ENCODE data around the gene ANXA11.

The ANXA11 gene

DNA sequence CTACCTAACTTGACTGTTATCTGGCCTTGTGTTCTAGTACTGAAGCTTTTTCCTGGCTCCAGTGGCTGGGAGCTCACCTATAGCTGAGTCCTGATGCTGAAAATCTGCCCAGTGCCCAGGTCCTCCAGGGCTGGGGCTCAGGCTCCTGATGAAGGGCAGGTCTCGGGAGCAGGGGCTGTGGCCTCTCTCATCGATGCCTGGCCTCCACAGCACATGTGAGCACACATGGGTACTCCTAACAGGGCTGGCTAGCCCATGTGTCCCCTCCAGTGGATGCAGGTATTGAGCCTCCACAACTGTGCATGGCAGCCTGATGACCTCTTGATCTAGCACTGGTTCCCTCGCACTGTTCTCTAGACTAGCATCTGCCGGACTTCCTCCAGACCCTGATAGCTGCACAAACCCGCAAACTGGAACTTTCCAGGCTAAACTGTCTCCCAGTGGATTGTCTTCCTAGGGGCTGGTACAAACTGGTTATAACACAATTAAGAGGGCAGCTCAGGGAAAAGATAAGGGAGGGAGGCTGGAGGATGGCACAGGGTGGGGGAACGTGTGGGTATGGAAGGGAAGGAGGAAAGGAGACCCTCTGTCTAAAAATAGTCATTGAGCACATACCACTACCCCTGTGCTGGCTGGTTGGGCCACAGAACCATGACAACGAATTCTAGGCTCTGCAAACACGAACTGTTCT, 37.7 kb downstream of the ANXA11 start:
- Histone ChIP-seq H3K36me3 (ENCODE audit: control insufficient read depth in 2 of 2, insufficient read depth in 2 of 2, low read length in 2 of 2) (peaks cover 55 to 70% of the 10 kb centered on the region in 2 donors), H3K27me3 (ENCODE audit: control insufficient read depth in 2 of 2, insufficient read depth in 2 of 2, low read length in 2 of 2) (no peaks in the 10 kb centered on the region), H3K9me3 (ENCODE audit: control insufficient read depth in 2 of 2, low read length in 2 of 2) (no peaks in the 10 kb centered on the region), H3K9ac (ENCODE audit: low read depth in 1 of 2, low read length in 2 of 2) (no peak overlapping the region), H3K27ac (ENCODE audit: low read depth in 2 of 2, low read length in 2 of 2) (no peak overlapping the region), H3K4me3 (ENCODE audit: low read length in 2 of 2) (no peak overlapping the region), H3K4me1 (ENCODE audit: control insufficient read depth in 2 of 2, insufficient read depth in 2 of 2, low read length in 2 of 2) (peaks cover 30 to 60% of the 10 kb centered on the region in 2 donors)

DNA sequence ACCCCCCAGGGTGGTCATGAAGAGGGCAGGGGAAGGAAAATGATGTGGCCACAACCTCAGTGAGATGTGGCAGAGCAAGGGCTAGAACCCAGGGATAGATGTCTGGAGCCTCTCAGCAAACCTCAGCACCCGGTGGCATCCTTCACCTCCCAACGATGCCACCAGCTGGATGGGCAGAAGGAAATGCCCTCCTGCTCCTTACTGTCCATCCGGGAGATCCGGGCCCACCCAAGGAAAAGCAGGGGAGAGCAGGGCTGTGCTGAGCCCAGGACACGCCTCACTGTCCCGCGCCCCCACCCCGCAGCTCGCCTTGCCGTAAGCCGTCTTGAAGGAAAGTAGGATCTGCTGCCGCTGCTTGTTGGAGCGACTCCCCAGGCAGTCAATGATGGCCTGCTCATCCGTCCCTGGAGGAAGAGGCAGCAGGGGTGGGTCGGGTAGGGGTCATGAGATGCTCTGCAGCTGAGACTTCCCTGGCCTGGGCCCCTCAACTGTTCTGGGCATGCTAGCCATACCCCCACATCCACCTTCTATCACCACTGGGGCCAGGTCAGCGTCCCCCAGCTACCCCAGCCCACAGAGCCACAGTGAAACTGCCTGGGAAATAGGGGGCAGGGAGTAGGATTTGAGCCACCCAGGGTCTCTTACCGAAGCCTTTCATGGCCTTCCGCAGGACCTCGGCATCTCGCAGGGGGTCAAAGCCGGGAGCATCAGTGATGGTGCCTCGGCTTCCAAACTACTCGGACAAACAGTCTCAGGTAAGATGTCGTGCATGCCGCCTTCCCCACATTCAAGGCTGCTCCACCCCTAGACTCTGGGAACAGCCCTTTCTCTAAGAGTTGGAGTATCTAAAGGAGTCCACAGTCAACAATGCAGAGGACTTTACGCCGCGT, 38.5 kb downstream of the ANXA11 start:
- Histone ChIP-seq H3K9me3 (ENCODE audit: control insufficient read depth in 2 of 2, low read length in 2 of 2) (no peaks in the 10 kb centered on the region), H3K36me3 (ENCODE audit: control insufficient read depth in 2 of 2, insufficient read depth in 2 of 2, low read length in 2 of 2) (peaks cover 56 to 70% of the 10 kb centered on the region in 2 donors), H3K4me3 (ENCODE audit: low read length in 2 of 2) (no peak overlapping the region), H3K27ac (ENCODE audit: low read depth in 2 of 2, low read length in 2 of 2) (no peak overlapping the region), H3K4me1 (ENCODE audit: control insufficient read depth in 2 of 2, insufficient read depth in 2 of 2, low read length in 2 of 2) (peaks cover 25 to 52% of the 10 kb centered on the region in 2 donors), H3K9ac (ENCODE audit: low read depth in 1 of 2, low read length in 2 of 2) (no peak overlapping the region), H3K27me3 (ENCODE audit: control insufficient read depth in 2 of 2, insufficient read depth in 2 of 2, low read length in 2 of 2) (no peaks in the 10 kb centered on the region)

DNA sequence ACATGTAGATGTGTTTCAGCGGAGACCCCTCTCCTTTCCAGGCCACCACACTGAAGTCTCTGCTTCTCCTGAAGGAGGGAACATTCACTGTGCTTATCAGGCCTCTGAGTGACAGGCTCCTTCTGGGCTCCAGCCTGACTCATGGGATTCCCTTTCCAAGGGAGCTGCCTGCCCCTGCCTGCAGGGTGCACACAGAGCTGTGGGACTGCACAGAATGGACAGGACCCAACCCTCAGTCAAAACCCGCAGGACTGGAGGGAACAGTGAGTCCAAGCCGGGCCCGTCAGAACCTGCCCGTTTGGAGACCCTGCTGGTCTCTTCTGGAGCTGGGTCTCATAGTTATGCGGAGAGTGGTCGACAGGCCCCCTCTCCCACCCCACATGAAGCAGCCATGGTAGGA, 40.2 kb downstream of the ANXA11 start:
- Histone ChIP-seq H3K27me3 (ENCODE audit: control insufficient read depth in 2 of 2, insufficient read depth in 2 of 2, low read length in 2 of 2) (no peaks in the 10 kb centered on the region), H3K9me3 (ENCODE audit: control insufficient read depth in 2 of 2, low read length in 2 of 2) (no peaks in the 10 kb centered on the region), H3K36me3 (ENCODE audit: control insufficient read depth in 2 of 2, insufficient read depth in 2 of 2, low read length in 2 of 2) (peaks cover 63 to 72% of the 10 kb centered on the region in 2 donors), H3K4me1 (ENCODE audit: control insufficient read depth in 2 of 2, insufficient read depth in 2 of 2, low read length in 2 of 2) (peaks cover 10 to 36% of the 10 kb centered on the region in 2 donors), H3K27ac (ENCODE audit: low read depth in 2 of 2, low read length in 2 of 2) (peak overlapping the region in 1 of 2 donors; percentile 74), H3K4me3 (ENCODE audit: low read length in 2 of 2) (no peak overlapping the region), H3K9ac (ENCODE audit: low read depth in 1 of 2, low read length in 2 of 2) (no peak overlapping the region)

- Histone ChIP-seq H3K27me3 (ENCODE audit: control insufficient read depth in 2 of 2, insufficient read depth in 2 of 2, low read length in 2 of 2) (no peaks in the 10 kb centered on the region), H3K4me3 (ENCODE audit: low read length in 2 of 2) (no peak overlapping the region), H3K27ac (ENCODE audit: low read depth in 2 of 2, low read length in 2 of 2) (peak overlapping the region; percentile 45 to 74), H3K36me3 (ENCODE audit: control insufficient read depth in 2 of 2, insufficient read depth in 2 of 2, low read length in 2 of 2) (peaks cover 69 to 76% of the 10 kb centered on the region in 2 donors), H3K9ac (ENCODE audit: low read depth in 1 of 2, low read length in 2 of 2) (peak overlapping the region in 1 of 2 donors; percentile 21), H3K4me1 (ENCODE audit: control insufficient read depth in 2 of 2, insufficient read depth in 2 of 2, low read length in 2 of 2) (peaks cover 10 to 30% of the 10 kb centered on the region in 2 donors), H3K9me3 (ENCODE audit: control insufficient read depth in 2 of 2, low read length in 2 of 2) (no peaks in the 10 kb centered on the region)
Measured at GRCh38 chr10:80164596-80164995, 40.7 kb downstream of the ANXA11 start.

GRCh38 chr10:80163741-80164341, 41.5 kb downstream of the ANXA11 start:
- H3K9me3 ChIP-seq (ENCODE audit: control insufficient read depth in 2 of 2, low read length in 2 of 2) = no peaks in the 10 kb centered on the region
- peaks cover 75 to 84% of the 10 kb centered on the region in 2 donors for H3K36me3 ChIP-seq (ENCODE audit: control insufficient read depth in 2 of 2, insufficient read depth in 2 of 2, low read length in 2 of 2)
- H3K27me3 ChIP-seq (ENCODE audit: control insufficient read depth in 2 of 2, insufficient read depth in 2 of 2, low read length in 2 of 2) = no peaks in the 10 kb centered on the region
- H3K4me1 ChIP-seq (ENCODE audit: control insufficient read depth in 2 of 2, insufficient read depth in 2 of 2, low read length in 2 of 2) = peaks cover 11 to 28% of the 10 kb centered on the region in 2 donors
- H3K9ac ChIP-seq (ENCODE audit: low read depth in 1 of 2, low read length in 2 of 2) = peak overlapping the region in 1 of 2 donors; percentile 21
- H3K4me3 ChIP-seq (ENCODE audit: low read length in 2 of 2) = peak overlapping the region in 1 of 2 donors; percentile 4
- H3K27ac ChIP-seq (ENCODE audit: low read depth in 2 of 2, low read length in 2 of 2) = peak overlapping the region; percentile 45 to 74

DNA sequence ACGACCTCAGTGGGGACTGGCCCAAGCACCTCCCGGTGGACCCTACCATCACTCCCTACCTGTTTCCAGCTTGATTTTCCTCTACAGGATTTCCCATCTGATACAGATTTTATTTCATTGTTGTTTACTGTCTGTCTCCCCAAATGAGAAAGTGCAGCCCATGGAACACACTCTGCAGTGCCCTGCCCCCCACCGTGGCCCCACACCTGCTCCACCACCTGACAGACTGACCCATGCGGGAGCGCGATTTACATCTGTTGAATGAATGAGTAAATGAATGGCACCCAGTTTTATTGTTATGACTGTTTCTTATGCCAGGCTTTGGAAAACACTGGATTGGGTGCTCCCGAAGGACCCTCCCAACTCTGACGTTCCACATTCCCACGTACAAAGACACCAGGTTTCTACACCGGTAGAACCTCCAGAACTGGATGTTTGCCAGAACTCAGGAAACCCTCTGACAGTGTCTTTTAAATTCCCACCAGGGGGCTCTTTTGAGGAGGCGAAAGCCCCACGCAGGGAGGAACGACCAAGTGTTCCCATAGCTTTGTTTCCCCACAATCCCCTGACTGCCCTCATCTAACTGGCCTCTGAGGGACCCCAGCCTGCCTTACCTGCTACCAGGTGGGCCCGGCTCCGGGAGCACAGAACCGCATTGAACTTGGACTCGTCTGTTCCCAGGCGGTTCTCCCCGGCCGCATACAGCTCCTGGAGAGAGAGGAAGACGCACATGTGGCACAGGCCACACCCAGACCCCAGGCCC, 43.8 kb downstream of the ANXA11 start:
- Histone ChIP-seq H3K9ac (ENCODE audit: low read depth in 1 of 2, low read length in 2 of 2) (peak overlapping the region in 1 of 2 donors; percentile 15), H3K9me3 (ENCODE audit: control insufficient read depth in 2 of 2, low read length in 2 of 2) (no peaks in the 10 kb centered on the region), H3K36me3 (ENCODE audit: control insufficient read depth in 2 of 2, insufficient read depth in 2 of 2, low read length in 2 of 2) (peaks cover 93 to 95% of the 10 kb centered on the region in 2 donors), H3K27me3 (ENCODE audit: control insufficient read depth in 2 of 2, insufficient read depth in 2 of 2, low read length in 2 of 2) (no peaks in the 10 kb centered on the region), H3K4me1 (ENCODE audit: control insufficient read depth in 2 of 2, insufficient read depth in 2 of 2, low read length in 2 of 2) (peaks cover 16 to 33% of the 10 kb centered on the region in 2 donors), H3K27ac (ENCODE audit: low read depth in 2 of 2, low read length in 2 of 2) (no peak overlapping the region), H3K4me3 (ENCODE audit: low read length in 2 of 2) (no peak overlapping the region)

- Histone ChIP-seq H3K27ac (ENCODE audit: low read depth in 2 of 2, low read length in 2 of 2) (no peak overlapping the region), H3K4me1 (ENCODE audit: control insufficient read depth in 2 of 2, insufficient read depth in 2 of 2, low read length in 2 of 2) (peaks cover 16 to 29% of the 10 kb centered on the region in 2 donors), H3K9me3 (ENCODE audit: control insufficient read depth in 2 of 2, low read length in 2 of 2) (no peaks in the 10 kb centered on the region), H3K4me3 (ENCODE audit: low read length in 2 of 2) (no peak overlapping the region), H3K36me3 (ENCODE audit: control insufficient read depth in 2 of 2, insufficient read depth in 2 of 2, low read length in 2 of 2) (peaks cover 94 to 98% of the 10 kb centered on the region in 2 donors), H3K27me3 (ENCODE audit: control insufficient read depth in 2 of 2, insufficient read depth in 2 of 2, low read length in 2 of 2) (no peaks in the 10 kb centered on the region), H3K9ac (ENCODE audit: low read depth in 1 of 2, low read length in 2 of 2) (peak overlapping the region in 1 of 2 donors; percentile 15)
Measured at GRCh38 chr10:80160361-80161320, 44.7 kb downstream of the ANXA11 start.

GRCh38 chr10:80159166-80159873, 46.0 kb downstream of the ANXA11 start:
- Histone ChIP-seq H3K4me1 (ENCODE audit: control insufficient read depth in 2 of 2, insufficient read depth in 2 of 2, low read length in 2 of 2) (peaks cover 15 to 20% of the 10 kb centered on the region in 2 donors), H3K9ac (ENCODE audit: low read depth in 1 of 2, low read length in 2 of 2) (no peak overlapping the region), H3K4me3 (ENCODE audit: low read length in 2 of 2) (no peak overlapping the region), H3K27me3 (ENCODE audit: control insufficient read depth in 2 of 2, insufficient read depth in 2 of 2, low read length in 2 of 2) (no peaks in the 10 kb centered on the region), H3K27ac (ENCODE audit: low read depth in 2 of 2, low read length in 2 of 2) (peak overlapping the region; percentile 31 to 38), H3K9me3 (ENCODE audit: control insufficient read depth in 2 of 2, low read length in 2 of 2) (no peaks in the 10 kb centered on the region), H3K36me3 (ENCODE audit: control insufficient read depth in 2 of 2, insufficient read depth in 2 of 2, low read length in 2 of 2) (peaks cover 95 to 97% of the 10 kb centered on the region in 2 donors)
